ENCODE measurements around the gene CRELD2.
A peak's percentile ranks its signal among the peaks of the same experiment; 100 is the strongest.

The CRELD2 gene

DNA sequence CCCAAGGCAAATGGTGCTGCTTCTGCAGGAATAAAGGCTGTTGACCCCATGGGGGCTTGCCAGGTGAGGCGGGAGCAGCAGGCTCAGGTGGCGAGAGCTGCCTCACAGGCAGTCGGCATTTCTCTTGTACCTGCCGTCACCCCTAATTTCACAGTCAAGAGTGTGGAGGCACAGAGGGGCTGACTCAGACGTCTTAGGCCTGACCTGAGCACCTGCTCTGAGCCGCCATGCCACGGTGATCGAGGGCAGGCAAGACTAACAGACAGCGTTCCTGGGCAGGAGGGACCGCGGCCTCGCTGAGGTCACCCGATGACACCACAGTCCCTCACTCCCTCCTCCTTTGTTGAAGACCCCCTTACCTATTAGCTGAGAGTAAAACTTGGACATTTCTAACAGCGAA is 5.4 kb upstream of the CRELD2 start:
- DNase-seq = no peak

DNA sequence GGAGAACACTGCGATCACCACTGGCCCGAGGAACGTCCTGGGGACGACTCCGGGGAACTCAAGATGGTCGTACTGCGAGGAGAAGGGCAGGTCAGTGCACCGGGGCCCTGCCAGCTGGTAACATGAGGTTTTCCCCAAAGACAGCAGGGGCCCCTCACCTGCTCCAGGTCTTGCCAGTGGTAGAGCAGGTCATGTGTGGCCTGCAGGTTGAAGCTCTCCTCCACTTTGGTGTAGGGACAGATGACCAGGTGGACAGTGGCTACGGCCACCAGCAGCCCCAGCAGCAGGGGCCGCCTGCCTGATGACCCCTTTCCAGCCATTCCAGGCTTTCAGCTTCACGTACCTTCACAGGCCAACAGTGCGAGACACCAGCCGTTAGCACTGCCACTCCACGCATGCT is 5.0 kb upstream of the CRELD2 start:
- DNase-seq = no peak

- DNase-seq = no peak
Measured at GRCh38 chr22:49914256-49914655, 4.2 kb upstream of the CRELD2 start.

GRCh38 chr22:49915610-49916009 is 2.8 kb upstream of the CRELD2 start:
- DNase-seq = no peak

GRCh38 chr22:49916831-49917230 is 1.6 kb upstream of the CRELD2 start:
- no peak for DNase-seq

DNA sequence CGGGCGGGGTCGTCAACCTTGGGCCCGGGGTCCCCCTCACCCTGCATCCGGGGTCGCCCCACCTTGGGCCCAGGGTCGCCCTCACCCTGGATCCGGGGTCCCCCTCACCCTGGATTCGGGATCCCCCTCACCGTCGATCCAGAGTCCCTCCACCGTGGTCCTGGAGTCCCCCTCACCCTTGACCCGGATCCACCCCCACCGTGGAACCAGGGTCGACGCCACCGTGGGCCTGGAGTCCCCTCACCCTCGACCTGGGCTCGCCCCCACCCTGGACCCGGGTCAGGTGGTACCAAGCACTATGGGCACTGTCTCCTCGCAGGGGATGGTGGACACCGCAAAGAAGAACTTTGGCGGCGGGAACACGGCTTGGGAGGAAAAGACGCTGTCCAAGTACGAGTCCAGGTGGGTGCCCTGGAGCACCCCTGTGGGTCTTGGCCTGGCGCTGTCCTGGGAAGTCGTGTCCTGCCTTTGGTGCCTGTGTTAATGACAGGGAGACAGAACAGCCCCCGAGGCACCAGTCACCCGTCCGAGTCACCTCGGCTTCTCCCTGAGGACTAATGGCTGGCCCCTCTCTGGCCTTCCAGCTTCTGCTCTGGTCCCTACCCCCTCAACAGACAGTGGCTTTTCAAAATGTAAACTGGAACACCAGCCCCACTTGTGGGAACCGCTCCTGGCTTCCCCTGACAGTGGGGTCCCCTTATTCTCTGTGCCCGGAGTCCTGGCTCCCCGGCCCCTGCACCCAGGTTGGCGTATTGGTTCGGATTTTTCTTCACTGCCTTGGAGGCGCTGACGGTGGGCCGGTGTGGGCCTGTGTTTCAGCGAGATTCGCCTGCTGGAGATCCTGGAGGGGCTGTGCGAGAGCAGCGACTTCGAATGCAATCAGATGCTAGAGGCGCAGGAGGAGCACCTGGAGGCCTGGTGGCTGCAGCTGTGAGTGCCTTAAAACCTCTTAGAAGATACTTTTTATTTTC is 762 bp downstream of the CRELD2 start:
- DNase-seq = no peak

- DNase-seq = no peak
Measured at GRCh38 chr22:49920859-49921258, 2.4 kb downstream of the CRELD2 start.

DNA sequence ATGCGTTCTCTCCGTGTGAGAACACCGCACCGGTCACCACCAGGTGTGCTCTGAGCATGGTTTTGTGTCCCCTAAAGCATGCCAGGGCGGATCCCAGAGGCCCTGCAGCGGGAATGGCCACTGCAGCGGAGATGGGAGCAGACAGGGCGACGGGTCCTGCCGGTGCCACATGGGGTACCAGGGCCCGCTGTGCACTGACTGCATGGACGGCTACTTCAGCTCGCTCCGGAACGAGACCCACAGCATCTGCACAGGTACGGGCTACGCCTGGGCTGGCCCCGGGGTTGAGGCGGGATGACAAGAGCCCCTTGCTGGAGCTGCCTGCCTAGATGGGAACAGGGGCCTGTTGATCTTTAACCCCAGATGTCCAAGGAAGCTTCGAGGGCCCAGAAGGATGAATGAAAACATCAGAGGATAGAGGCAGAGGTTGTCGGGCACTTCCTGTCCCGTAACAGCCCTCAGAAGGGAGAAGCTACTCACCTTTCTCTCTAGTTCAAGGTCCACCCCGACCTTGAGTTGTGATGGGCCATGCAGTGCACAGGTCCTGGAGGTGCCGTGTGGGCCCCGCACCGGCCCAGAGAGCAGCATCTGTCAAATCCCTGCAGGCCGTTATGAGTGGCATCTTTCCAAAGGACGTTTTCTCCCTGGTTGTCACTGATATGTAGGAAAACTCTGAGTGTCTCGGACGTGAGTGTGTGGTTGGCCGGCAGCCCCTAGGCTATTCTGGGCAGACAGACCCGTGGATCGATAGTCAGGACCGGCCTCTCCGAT is 3.3 kb downstream of the CRELD2 start:
- no peak for DNase-seq

DNA sequence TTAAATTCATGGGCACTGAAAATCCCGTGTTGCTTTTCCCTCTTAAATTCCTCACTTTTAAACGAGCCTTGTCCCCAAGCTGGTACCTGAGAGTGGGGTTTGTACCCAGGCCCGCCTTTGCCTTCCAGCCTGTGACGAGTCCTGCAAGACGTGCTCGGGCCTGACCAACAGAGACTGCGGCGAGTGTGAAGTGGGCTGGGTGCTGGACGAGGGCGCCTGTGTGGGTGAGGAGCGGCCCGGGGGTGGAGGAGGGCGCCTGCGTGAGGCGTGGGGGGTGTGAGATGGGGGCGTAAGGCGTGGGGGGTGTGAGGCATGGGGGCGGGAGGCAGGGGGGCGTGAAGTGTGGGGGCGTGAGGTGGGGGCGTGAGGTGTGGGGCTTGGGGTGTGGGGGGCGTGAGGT is 4.0 kb downstream of the CRELD2 start:
- DNase-seq = no peak

- no peak for DNase-seq
Measured at GRCh38 chr22:49922926-49923325, 4.5 kb downstream of the CRELD2 start.

GRCh38 chr22:49923445-49923844 is 5.0 kb downstream of the CRELD2 start:
- no peak for DNase-seq

GRCh38 chr22:49924113-49924833 is 5.8 kb downstream of the CRELD2 start:
- DNase-seq = no peak

DNA sequence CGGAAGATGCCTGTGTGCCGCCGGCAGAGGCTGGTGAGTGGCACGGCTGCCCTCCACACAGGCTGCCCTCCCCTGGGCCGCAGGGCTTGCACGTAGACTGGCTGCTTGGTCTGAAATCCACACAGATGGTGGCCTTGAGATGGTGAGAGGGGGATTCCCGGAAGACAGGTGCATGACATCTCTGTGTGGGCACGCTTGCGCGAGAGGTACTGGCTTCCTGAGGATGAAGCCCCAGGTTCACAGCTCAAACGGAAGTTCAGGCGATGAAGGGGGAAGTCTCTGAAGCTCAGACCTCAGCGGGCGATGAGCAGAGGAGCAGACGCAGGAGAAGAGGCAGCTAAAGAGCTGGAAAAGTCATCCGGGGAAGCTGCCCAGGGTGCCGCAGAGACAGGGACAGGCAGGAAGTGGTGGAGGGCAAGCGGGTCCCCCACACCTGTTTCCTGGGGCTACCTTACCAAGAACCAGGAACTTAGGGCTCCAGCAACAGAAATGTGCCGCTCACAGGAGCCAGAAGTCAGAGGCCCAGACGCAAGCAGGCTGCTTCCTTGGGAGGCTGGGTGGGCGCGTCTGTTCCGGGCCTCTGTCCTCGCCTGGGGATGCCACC is 7.2 kb downstream of the CRELD2 start:
- no peak for DNase-seq

DNA sequence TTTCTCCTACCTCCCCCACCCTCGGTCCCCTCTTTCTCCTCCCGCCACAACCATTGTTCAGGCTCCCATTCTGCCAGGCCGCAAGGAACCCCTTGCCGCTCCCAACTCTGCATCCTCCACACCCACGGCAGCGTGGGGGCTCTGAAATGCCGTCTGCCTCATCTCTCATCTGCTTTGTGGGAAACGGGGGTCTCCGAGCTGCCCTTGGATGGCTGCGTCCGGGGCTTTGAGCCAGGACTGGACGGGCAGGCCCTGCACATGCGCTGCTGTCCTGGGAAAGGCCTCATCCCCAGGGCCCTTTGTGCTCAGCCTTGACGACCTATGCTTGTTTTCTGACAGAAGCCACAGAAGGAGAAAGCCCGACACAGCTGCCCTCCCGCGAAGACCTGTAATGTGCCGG is 8.5 kb downstream of the CRELD2 start:
- no peak for DNase-seq

- DNase-seq = no peak
Measured at GRCh38 chr22:49927483-49928184, 9.2 kb downstream of the CRELD2 start.

- DNase-seq = no peak
Measured at GRCh38 chr22:49928185-49928495, 9.7 kb downstream of the CRELD2 start.

DNA sequence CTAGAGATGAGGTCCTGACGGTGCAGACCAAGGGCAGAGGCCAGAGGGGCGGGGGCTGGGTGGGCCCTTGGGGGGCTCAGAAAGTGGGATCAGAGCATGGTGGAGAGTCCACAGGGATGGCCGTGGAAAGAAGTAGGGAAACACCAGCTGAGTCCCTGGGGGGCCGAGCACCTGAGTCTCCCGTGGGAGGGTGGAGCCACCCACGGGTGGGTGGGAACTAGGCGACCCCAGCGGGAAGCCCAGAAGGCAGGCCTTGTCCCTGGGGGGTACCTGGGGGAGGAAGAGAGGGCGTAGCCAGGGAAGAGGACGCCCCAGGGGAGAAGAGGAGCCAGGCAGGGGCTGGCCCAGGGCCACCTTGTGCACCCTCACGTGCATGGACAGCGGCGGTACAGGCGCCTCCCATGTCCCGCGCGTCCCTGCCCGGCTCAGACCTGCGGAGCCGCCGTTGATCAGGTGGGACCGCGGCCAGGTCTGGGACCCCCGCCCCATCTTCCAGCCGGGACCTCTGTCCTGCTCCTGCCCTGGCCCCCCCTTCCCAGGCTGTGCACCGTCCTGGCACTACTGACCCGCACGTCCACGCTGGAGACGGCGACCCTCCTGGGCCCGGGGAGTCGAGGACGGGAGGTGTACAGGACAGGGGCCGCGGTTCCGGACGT is 10.2 kb downstream of the CRELD2 start:
- DNase-seq = no peak

DNA sequence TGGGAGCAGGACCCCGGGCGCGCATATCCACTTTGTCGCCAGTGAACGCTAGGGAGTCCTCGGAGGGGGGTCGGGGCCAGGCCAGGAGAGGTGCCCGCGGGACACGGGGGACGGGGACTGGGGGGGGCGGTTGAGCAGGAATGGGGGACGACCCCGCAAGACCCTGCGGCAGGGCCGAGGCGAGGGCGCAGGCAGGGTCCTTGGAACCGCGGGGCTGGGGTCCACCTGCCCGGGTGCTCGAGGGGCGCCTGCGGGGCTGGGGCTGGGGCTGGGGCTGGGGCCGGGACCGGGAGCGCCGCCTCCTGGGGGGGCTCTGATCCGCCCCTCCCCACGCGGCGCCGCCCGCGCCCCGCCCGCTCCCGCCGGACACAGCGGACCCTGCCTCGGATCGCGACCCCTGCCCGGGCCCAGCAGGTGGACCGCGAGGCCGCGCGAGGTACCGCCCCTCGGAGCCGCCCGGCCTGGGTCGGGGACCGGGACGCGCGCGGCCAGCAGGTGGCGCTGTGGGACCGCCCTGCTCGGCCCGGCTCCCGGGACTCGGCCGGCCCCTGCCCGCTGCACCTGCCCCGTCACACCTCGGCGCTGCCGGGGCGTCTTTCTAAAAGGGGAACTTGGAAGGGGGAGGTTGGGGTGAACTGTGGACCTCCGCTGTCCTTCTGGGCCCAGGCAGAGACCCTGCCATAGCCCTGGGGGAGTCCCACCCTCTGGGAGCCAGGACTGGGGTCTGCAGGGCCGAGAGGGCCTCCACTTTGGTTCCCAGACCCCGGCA is 11.0 kb downstream of the CRELD2 start:
- DNase-seq = peak; percentile 74

DNA sequence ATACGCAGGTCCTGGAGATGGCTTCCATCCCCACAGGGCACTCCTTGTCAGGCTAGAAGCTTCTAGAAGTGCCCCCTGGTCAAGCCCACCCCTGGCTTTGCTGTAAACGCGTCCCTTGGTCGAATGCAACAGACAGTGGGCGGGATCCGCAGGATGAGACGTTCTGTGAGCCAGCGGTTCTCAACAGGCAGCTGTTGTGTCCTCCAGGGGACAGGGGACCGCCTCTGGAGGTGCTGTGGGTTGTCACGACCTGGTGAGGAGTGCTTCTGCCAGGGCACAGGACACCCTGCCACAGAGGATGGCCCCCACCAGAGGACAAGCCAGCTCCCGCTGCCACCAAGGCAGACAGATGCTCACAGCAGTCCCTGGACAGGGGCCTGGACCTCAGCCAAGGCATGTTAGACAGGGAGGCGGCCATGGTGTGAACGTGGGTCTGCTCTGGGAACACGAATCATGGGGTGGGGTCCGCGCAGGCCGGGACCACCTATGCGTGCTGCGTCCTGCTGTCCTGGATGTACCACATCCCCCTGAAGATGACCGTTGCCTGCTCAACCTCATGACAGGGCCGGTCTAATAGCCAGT is 11.7 kb downstream of the CRELD2 start:
- DNase-seq = no peak

DNA sequence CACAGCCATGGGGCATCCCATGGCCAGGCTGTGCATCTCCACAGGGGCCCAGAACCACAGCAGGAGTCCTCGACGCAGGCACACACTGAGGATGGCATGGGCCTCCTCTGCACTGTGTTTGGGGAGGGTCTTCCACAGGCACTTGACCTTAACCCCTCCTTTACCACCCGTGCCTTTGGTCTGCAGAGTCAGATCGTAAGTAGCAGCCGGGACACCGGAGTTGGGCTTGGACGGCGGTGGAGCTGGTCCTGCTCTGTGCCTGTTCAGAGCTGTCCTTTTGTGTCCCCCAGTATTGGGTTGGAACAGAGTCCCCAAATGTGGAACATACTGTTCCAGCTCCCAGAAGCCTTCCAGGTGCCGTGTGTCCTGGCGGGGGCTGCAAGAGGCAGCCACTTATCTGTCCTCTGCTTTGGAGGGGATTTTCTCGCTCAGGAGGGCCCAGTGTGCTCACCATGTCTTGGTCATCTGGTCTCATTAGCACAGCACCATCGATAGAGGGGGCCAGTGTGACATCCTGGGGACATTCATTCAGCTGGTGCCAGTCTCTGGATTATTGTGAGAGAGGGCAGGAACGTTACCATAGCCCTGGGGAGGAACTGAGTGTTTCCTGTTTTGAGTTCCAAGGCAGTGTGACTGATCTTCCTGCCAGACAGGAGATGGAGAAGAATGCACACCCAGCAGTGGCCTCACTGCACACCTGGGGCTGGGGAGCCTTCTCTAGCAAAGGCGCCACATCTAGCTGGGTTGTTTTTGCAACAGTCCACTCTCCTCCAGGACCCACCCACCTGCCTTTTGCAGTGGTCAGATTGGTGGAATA is 12.4 kb downstream of the CRELD2 start:
- DNase-seq = no peak

Data from retina (tissue), 1 donor.